ENCODE data around the gene ACSS1.
"Not testable (repeated sequence)": the region's sequence is repeated elsewhere in the genome, so short reads cannot be mapped to it uniquely, and the experiment has no call there.

Gene ACSS1

DNA sequence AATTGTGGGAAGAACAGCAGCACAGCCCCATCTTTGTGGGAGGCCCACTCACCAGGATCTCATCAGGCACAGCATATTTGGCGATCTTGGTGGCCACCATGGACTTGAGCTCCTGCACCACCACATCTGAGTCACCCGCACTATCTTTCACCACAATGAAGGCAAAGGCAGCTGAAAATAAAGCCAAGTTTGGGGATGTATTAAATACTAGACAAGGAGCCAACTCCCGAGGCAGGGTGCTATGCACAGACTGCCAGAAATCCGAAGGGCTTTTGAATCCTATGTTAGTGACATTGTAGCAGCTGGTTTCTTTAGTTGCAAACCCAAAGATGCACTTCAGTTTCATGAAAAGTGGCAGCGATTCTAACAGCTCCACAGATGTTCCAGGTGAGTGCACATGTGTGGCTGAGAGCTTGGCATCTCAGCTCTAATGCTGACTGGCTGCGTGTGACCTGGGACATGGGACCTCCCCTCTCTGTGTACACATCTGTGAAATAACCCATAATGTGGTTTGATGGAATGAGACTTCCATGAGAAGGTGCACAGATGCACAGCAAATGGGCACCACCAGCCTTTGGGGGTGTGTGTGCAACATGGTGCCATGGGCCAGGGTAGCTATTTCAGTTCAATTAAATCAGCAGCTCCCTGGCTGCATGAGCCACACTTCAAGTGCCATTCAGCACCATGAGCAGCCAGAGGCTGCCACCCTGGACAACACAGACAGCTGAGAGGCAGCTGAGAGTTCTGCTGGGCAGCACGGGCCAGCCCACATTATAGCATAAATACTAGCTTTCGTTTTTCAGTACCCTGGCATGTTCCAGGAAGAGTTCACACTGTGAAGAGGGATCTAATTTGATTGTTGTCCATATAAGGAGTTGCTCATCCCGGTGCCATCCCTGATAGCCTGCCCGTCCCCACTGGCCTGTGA is 48.5 kb downstream of the ACSS1 start:
- no peak for DNase-seq

DNA sequence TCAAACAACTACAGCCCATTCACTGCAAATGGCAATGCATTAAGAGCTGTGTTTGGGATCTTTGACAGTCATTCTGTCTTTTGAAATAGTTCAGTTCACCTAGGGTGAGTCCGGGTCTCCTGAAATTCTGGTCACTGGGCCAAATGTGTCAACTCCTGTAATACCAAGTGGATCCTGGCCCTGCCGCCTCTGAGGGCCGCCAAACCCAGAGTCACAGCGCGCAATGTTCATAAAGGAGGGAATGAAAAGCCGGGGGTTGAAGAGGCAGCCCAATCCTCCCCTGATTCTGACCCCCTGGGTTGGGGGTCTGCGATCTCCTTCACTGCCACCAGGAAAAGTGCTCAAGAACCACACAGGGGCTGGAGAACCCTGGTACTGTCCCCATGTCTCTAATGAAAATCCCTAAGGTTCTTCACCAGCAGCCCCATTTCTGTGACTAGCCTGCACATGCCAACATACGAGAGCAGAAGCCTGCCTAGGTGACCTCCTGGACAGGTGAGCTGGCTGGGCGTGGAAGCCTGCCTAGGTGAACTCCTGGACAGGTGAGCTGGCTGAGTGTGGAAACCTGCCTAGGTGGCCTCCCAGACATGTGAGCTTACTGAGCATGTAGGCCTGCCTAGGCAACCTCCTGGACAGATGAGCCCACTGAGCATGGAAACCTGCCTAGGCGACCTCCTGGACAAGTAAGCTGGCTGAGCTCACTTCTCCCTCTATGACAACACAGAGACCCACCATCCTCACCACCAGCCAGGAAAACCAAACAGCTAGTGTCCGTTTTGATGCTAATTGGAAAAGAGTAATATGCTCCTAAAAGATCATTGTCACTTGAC is 49.3 kb downstream of the ACSS1 start:
- no peak for DNase-seq

- DNase-seq = no peak
These were observed 50.2 kb downstream of the ACSS1 start for GRCh38 chr20:25007491-25008305.

- DNase-seq = no peak
These were observed 51.3 kb downstream of the ACSS1 start for GRCh38 chr20:25006431-25007167.

- no peak for DNase-seq
These were observed 52.3 kb downstream of the ACSS1 start for GRCh38 chr20:25005661-25006060.

GRCh38 chr20:25005220-25005619 is 52.7 kb downstream of the ACSS1 start:
- no peak for DNase-seq

DNA sequence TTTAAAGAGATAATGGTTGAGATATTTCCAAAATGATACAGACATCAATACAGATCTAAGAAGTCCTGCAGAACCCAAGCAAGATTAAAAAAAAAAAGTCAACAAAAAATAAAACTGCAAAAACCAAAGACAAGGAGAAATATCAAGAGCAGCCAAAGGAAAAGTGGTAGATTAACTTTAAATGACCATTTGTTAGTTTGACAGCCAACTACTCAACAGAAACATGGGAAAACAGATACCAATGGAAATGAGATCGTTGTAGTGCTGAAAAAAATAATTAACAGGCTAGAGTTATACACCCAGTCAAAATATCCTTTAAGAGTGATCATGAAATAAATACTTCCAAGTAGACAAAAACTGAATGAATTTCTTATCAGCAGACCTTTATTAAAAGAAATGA is 54.9 kb downstream of the ACSS1 start:
- no peak for DNase-seq

DNA sequence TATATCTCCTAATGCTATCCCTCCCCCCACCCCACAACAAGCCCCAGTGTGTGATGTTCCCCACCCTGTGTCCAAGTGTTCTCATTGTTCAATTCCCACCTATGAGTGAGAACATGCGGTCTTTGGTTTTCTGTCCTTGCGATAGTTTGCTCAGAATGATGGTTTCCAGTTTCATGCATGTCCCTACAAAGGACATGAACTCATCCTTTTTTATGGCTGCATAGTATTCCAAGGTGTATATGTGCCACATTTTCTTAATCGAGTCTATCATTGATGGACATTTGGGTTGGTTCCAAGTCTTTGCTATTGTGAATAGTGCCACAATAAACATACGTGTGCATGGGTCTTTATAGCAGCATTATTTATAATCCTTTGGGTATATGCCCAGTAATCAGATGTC is 56.6 kb downstream of the ACSS1 start:
- DNase-seq = not testable (repeated sequence)

DNA sequence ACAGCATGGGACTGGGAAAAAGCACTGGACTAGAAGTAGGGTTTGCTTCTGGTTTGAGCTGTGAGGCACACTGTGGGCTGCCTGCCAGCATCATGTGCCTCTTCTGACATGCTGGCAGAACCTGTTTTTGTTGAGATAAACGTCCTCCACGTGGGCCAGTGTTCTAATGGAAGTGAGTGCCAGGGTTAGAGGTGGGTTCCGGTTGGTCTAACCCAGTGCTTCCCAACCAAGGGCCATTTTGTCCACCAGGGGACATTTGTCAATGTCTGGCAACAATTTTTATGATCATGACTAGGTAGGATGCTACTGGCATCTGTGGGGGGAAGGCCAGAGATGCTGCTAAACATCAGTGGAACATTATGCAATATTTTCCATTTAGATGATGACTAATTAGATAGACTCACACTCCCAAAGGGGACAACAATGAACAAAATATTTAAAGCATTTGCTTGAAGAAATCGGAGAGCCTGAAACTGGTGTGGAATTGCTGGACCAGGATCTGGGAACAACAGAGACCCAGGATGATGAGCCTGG is 57.6 kb downstream of the ACSS1 start:
- DNase-seq = no peak

GRCh38 chr20:24999568-24999967 is 58.4 kb downstream of the ACSS1 start:
- DNase-seq = no peak

DNA sequence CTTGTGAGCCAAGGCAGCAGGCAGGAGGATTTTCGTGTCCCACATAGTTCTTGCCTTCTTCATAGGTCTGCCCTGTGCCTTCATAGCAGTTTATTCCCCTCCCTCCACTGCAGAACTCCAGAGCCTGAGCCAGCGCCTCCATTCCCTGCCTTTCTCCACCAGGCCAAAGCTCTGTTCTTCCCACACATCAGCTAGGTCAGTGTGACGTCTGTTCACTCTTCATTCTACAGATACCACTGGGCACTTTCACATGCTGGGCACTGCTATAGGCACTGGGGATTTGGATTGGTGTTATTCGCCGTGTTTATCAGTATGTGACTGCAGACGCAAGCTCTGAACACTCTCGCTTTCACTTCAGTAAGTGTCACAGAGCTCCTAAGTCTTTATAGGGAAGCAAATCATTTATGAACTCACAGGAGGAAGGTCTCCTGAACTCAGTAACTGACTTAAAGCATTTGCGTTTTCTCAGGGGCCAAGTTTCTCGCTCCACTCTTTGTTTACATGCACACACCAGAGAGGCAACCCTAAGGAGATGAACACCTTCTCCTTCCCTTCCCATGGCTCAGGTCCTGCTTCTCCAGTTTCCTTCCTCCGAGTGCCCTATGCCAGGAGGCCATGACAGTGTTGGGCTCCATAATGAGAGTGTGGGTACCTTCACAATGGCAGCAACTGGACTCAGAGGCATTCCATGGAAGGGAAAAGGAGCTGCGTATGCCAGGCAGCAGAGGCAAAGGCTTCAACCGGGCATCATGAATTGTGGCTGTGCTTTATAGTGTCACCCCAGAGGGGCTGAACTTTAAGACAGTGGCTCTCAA is 59.1 kb downstream of the ACSS1 start:
- DNase-seq = no peak

GRCh38 chr20:24998121-24998520 is 59.8 kb downstream of the ACSS1 start:
- no peak for DNase-seq

GRCh38 chr20:24996449-24997377 is 61.2 kb downstream of the ACSS1 start:
- no peak for DNase-seq

- DNase-seq = no peak
These were observed 62.0 kb downstream of the ACSS1 start for GRCh38 chr20:24995741-24996448.

DNA sequence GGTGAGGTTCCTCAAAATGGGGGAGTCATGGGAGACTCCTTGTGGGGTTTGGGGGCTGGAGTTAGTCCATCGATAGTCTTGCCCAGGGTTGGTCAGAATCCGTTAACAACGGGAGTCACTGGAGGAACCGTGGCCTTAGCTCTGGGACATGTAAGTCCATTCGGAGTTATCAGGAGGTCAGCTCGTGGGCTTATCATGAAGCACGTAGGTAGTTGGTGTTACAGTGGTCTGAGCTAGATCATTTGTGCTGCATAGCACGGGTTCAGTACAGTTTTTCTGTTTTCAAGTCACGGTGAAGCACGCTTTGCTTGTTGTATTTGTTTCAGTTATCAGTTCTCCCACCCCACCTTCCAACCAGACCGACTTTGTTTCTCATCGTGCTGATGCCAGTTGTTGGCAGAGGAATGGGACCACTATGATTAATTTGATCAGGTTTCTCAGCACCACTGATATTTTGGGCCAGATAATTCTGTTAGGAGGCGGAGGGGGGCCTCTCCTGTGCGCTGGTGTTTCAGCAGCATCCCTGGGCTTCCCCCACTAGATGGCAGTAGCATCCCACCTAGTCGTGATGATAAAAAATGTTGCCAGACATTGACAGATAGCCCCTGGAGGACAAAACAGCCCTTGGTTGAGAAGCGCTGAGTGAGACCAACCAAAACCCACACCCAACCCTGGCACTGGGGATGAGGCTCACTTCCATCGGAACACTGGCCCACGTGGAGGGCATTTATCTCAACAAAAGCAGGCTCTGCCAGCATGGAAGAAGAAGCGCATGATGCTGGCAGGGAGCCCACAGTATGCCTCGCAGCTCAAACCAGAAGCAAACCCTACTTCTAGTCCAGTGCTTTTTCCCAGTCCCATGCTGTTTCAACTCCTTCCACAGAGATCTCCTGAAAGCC is 63.2 kb downstream of the ACSS1 start:
- DNase-seq = peak; percentile 74

DNA sequence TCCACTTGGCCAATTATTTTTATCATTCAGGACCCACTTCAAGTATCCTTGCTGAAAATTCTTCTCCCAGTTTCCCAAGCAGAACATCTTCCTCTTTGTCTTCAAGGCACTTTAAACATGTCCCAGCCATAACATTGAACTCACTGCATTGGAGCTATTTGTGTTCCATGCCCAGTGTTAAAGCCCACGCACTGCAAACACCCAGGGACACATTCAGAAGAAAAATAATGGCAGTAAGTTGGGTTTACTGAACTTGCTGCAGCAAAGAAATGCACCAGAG is 63.8 kb downstream of the ACSS1 start:
- DNase-seq = no peak

DNA sequence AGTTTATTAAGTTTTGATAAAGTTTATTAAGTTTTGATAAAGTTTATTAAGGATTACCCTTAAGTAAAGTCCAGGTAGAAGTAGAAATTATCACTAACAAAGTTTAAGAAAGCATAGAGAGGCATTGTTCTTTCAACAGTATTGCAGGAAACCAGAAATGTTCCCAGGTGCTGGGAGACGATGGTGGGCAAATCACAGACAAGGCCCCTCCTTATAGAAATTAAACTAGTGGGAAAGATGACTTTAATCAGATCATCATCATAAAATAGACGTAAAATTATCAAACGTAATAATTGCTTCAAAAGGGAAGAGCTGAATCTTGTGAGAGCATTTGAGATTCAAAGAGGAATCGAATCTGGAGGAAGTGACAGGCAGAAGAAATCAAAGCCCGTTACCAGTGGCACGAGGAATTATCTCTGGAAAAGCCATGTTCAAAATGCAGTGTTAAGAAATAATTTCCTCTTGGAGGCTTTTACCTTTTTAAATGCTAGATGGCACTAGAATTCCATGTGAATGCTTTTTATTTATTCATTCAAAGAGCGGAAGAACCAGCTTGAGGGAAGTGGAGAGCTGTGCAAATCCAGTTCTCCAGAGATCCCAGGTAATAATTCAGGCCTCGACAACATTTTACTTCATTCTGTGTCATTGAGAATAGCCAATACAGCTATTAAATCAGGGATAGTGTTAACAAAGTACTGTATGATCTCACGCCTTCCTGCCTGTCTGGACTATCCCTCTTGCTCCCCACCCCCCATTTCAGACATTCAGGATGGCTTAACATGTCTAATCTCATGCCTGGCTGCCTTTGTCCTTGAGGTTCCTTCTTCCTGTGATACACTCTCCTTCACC is 64.4 kb downstream of the ACSS1 start:
- DNase-seq = no peak
